Measurements from ENCODE around the gene ZNF574.
A peak's percentile ranks its signal among the peaks of the same experiment; 100 is the strongest.
"Not testable (repeated sequence)": the region's sequence is repeated elsewhere in the genome, so short reads cannot be mapped to it uniquely, and the experiment has no call there.

The ZNF574 gene, protein sequence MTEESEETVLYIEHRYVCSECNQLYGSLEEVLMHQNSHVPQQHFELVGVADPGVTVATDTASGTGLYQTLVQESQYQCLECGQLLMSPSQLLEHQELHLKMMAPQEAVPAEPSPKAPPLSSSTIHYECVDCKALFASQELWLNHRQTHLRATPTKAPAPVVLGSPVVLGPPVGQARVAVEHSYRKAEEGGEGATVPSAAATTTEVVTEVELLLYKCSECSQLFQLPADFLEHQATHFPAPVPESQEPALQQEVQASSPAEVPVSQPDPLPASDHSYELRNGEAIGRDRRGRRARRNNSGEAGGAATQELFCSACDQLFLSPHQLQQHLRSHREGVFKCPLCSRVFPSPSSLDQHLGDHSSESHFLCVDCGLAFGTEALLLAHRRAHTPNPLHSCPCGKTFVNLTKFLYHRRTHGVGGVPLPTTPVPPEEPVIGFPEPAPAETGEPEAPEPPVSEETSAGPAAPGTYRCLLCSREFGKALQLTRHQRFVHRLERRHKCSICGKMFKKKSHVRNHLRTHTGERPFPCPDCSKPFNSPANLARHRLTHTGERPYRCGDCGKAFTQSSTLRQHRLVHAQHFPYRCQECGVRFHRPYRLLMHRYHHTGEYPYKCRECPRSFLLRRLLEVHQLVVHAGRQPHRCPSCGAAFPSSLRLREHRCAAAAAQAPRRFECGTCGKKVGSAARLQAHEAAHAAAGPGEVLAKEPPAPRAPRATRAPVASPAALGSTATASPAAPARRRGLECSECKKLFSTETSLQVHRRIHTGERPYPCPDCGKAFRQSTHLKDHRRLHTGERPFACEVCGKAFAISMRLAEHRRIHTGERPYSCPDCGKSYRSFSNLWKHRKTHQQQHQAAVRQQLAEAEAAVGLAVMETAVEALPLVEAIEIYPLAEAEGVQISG

DNA sequence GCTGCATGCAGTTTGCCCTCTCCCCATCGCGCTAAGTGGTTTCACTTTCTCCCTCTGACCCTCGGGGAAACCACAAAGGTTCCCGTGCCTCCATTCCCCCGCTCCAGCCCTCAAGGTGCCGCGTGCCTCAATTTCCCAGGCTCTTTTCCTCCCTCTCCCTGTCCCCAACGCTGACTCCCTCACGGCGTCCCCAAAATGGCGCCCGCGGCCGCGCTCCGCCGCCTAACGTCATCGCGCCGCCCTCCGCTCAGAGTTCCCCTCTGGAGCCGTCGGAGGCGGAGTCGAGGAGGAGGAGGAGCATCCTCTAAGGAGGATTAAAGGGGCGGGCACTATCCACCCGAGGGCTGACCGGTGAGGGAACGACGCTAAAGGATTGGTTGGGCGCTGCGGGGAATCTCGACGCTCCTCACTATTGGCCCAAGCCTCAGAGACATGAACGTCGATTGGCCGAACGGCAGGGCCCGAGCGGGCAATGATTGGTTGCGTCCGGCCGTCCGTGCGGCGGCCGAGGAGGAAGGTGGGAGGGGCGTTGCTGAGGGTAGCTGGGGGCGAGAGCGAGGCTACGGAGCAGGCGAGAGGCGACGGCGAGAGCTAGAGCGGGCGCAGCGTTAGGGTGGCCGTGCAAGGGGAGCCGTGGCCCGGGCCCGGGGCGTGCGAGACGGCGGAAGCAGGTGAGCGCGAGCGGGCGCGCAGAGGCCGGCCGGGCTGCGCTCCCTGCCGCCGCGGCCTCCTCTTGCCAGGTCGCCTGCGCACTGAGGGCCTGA lies at the start of gene ZNF574:
Gene ZNF574 (plus strand): TSS at position 551 of the 764 bp plus-strand sequence. CDS start 2,441 bp downstream, outside the sequence.
- peak; percentile 99 to 100 for DNase-seq

DNA sequence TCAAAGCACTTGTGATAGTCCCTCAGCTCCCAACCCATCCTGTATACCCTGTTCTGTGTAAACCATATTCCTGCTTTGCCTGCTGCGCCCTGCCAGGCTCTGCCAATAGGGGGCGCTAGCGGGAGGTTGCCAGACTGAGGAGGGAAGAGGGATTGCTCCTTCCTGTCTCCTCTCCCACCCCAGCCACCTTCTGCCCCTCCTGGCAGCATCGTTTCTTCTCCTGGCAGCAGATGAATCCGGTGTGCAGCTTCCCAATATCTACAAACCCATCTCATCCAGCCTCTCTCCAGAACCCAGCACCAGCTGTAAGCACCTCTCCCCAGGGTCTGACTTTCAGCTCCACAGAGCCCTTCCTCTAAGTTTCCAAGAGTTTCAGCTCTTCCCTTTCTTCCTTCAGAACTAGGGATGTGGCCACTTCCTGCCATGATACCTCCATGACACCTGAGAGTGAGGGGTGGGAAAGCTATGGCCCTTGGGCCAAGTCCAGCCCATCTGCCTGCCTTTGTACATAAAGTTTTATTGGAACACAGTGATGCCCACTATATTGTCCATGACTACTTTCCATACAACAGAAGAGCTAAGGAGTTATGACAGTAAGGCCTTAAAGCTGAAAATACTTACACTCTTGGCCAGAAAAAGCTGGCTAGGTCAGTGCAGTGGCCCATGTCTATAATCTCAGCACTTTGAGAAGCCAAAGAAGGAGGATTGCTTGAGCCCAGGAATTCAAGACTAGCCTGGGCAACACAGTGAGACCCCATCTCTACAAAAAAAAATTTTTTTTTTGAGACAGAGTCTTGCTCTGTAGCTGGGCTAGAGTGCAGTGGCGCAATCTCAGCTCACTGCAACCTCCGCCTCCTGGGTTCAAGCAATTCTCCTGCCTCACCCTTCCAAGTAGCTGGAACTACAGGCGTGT lies 47.4 kb upstream of the ZNF574 start:
- peak in 1 of 2 donors; percentile 31 for DNase-seq

DNA sequence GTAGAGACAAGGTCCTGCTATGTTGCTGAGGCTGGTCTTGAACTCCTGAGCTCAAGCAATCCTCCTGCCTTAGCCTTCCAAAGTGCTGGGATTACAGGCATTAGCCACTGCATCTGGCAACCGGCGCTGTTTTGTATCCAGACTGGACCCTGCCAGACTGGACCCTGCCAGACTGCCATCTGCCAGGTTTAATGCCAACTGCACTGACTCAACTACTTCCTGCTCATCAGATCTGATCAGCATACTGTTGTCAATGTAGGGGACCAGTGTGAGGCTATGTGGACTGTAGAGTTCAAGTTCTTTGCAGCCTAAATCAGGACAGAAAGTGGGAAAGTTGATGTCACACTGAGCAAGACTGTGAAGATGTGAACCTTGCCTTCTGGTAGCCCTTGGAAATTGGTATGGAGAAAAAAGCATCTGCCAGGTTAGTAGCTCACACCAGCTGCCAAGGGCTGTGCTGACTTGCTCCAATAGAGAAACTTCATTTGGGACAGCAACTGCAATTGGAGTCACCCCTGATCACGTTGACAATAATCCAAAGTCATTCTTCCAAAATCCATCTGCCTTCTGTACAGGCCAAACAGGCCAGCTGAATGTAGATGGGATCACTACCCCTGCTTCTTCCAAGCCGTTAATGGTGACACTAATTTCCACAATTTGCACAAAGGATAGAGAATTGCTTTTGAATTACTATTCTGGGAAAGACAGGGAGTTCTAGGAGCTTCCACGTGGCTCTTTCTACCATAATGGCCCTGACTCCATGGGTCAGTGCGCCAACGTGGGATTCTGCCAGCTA lies 45.1 kb upstream of the ZNF574 start:
- DNase-seq = no peak

DNA sequence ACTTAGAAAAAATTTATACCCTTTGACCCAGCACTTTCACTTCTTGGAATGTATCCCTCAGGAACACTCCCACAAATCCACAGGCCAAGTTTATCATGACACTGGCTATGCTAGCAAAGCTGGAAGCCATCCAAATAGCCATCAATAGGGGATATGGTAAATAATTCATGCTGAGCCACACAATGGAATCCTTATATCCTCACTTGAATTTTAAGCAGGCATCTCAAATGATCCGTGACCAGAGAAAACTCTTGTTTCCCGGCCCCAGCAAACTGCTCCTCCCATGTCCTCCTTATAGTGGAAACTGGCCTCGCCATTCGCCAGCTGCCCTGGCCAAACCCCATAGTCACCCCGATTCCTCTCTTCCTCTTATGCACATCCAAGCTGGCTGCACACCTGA lies 43.5 kb upstream of the ZNF574 start:
- DNase-seq = no peak

DNA sequence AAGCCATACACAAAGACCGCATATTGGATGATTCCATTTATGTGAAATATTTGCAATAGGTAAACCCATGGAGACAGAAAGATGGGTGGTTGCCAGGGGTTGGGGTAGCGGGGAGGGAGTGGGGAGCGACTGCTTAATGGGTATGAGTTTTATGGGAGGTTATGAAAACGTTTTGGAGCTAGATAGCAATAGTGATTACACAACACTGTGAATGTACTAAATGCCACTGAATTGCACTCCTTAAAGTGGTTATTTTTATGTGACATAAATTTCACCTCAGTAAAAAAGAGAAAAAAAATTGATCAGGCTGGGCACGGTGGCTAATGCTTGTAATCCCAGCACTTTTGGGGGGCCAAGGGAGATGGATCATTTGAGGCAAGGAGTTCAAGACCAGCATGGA lies 42.6 kb upstream of the ZNF574 start:
- no peak for DNase-seq

DNA sequence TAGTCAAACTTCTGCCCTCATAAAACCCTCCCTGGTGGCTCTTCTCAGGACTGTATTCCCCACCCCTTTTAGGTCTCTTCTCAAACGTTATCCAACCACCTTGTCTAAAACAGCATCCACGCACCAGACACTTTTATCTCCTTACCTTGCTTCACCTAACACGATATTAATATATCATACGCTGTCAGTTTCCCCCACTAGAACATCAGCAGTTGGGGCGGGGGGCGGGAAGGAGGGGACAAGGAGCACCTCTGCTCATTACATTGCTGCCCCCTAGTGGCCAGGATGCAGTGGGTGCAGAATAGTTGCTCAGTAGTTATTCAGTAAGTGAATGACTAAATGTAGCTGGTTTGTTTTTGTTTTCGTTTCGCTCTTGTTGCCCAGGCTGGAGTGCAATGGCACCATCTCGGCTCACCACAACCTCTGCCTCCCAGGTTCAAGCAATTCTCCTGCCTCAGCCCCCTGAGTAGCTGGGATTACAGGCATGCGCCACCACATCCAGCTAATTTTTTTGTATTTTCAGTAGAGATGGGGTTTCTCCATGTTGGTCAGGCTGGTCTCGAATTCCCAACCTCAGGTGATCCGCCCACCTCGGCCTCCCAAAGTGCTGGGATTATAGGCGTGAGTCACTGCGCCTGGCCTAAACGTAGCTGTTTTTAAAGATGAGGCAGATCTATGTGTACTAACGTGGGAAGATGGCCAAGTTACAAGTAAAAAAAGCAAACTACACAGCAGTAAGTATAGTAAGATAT lies 41.1 kb upstream of the ZNF574 start:
- peak; percentile 46 to 65 for DNase-seq

DNA sequence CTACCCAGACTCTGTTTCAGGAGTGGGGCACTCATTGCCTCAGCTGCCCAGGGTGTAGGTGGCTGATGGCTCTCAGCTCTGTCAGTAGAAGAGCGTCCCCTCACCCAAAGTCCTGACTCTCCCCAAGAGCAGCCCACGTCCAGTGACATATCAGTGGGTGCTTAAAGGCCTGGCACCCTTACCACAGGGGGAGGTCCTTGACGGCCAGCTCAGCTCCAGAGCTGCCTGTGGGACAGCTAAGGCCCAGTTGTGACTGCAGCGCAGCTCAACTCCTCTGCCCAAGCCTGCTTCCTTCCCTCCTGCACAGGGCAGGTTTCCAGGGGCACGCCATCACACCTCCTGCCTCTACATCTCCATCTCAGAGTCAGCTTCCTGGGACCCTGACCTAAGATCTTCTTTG lies 38.3 kb upstream of the ZNF574 start:
- DNase-seq = no peak

DNA sequence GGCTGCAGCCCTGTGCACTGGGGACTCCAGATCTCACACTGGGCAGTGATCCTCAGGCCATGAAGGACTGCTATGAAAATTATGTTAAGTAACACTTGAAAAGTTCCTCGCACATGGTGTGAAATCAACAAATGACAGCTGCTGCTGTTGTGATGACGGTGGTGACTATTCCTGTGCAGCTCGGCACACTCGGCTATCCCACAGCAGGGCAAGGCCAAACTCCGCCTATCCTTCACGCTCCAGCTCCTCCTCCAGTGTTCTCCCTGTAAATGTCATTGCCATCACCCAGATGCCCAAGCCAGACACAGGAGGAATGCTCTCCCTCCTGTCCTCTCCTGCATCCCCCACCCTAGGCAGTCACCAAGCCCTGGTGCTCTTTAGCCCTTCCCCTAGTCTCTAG lies 37.3 kb upstream of the ZNF574 start:
- DNase-seq = no peak

DNA sequence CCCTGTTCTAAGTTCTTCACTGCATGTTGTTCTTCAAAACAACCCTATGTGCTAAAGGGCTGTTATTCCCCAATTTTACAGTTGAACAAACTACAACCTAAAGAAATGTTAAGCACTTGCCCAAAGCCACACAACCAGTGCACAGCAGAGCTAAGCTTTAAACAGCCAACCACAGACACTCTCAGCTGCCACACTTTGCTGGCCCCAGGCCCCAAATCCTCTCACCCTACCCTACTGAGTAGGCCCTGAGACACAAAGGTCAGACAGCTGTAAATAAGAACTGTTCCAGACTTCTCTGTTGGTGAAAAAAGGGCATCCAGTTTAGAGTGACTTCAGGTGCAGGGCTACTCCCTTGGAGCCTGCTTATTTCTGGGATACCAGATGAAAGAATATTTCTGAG lies 35.9 kb upstream of the ZNF574 start:
- no peak for DNase-seq

DNA sequence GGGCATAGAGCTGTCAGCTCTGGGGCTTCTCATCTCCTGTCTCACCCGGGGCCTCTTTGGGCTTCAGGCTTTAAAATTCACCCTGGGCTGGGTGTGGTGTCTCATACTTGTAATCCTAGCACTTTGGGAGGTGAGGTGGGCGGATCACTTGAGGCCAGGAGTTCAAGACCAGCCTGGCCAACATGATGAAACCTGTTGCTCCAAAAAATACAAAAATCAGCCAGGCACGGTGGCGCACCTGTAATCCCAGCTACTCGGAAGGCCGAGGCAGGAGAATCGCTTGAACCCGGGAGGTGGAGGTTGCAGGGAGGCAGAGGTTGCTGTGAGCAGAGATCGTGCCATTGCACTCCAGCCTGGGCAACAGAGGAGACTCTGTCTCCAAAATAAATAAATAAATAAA lies 35.5 kb upstream of the ZNF574 start:
- not testable (repeated sequence) for DNase-seq

DNA sequence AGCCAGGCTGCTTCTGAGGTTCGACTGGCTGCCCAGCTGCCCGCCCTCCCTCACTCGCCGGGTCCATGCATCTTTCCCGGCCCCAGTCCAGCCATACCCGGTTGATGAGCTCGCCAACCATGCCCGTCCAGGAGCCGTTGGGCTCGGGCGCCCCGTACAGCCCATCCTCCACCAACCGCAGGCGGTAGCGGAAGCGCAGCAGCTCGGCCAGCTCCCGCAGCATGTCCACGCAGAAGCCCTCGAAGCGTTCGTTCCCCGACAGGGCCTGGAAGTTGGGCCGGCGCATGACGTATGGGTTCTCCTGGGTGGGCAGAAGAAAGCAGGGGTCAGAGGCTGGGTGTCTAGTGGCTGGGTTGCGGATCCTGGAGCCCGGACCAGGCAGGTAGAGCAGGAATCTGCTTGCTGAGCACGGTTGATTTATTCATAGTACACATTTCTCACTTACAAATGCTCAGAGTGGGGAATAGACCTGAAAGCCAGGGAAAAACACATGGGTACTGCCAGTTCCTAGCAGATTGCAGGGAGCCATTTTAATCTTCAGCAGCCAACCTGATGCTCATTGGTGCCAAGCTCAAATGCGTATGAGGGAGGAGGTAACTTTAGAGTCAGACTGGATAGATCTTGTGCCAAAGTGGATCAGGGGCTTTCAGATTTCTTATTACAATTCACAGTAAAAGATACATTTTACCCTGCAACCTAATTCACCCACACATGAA lies 33.4 kb upstream of the ZNF574 start:
- no peak for DNase-seq

DNA sequence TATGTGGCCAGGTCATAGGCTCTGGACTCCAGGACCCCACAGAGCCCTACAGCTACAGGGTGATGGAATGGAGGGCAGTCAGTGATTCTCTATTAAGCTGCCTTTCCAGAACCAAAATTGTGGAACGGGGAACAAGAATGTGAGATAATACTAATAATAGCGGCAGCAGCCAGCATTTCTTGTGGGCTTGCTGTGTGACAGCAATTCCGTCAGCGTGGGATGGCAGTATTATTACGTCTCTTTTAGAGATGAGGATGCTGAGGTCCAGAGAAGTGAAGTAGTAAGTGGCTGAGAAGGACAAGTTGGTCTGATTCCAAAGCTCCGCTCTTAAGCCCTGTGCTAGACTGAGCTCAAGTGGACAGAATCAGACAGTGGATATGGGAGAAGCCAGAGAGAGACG lies 30.4 kb upstream of the ZNF574 start:
- DNase-seq = no peak

DNA sequence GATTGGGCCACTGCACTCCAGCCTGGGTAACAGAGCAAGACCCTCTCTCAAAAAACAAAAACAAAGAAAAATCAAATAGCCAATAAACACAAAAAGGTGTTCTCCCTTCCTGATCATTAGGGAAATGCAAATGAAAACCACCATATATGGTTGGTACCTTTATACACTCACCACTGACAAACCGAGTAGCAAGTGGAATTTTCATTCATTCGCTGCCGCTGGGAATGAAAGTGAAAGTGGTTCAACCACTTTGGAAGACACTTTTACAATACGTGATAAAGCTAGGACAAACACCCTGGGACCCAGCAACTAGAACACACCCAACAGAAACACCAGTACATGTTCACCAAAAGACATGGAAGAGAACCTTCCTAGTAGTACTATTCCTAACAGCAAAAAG lies 27.0 kb upstream of the ZNF574 start:
- DNase-seq = no peak

DNA sequence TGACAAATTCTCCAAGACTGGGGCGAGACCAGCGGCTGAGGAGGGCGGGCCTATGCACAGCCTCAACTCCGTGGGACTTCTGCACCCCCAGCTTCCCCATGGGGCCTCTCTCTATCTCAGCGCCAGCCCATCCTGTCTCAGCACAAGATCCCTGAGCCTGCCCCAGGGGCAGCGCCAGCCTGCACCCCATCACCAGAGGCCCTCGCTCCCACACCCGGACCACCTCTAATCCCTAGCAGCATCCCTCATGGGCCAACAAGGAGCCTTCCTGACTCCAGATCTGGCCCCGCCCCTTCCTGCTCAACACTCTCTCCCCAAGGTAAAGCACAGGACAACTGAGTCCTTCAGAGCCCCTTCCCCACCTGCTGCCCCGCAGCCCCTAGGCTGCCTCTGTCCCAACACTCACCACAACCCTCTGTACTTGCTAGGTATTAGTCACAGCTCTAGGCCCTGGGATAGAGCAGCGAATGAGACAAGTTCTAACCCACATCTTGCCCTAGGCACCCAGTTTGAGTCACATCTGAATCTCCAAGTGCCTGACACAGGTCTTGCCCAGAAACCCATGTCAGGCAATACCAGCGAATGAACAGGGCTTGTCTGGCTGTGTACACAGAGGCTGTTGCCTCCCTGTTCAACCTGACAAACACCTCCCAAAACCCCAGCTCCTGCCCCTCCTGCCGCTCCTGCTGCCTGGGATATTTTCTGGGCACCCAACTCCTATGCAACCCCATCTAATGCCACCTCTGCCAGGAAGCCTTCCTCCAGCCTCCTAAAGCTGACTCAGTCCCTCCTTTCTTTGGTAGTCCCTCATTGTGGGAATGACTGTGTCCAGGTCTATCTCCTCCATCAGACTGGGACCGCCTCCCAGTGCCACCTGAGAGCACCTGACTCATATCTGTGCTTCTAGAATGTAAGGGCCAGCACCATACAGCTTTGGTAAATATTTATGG lies 24.5 kb upstream of the ZNF574 start:
- DNase-seq = no peak

DNA sequence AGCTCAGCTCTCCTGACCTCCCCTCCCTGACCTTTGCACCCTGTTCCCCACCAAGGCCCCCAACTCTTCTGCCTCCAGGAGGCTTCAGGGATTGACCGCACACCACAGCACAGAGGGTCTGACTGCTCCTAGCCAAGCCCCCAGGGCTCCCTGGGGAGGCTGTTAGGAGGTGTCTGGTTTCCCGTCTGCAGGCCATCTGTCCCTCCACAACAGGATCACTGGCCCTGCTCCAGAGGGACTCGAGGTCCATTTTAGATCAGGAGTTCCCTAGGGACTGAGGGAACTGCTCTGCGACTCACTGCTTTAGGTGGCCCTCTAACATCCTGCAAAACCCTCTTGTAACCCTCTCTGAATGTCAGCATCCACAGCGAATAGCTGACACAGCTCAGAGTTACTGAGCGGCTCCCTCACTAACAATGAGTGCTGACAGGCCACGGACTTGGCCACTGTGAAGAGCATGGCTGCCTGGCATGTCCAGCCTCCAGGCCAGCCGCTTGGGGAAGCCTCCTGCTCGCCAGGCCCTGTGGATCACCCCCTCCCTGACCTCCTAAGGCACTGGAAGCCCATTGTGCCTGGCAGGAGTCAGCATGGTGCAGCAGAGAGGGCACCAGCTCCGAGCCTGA lies 23.6 kb upstream of the ZNF574 start:
- no peak for DNase-seq

DNA sequence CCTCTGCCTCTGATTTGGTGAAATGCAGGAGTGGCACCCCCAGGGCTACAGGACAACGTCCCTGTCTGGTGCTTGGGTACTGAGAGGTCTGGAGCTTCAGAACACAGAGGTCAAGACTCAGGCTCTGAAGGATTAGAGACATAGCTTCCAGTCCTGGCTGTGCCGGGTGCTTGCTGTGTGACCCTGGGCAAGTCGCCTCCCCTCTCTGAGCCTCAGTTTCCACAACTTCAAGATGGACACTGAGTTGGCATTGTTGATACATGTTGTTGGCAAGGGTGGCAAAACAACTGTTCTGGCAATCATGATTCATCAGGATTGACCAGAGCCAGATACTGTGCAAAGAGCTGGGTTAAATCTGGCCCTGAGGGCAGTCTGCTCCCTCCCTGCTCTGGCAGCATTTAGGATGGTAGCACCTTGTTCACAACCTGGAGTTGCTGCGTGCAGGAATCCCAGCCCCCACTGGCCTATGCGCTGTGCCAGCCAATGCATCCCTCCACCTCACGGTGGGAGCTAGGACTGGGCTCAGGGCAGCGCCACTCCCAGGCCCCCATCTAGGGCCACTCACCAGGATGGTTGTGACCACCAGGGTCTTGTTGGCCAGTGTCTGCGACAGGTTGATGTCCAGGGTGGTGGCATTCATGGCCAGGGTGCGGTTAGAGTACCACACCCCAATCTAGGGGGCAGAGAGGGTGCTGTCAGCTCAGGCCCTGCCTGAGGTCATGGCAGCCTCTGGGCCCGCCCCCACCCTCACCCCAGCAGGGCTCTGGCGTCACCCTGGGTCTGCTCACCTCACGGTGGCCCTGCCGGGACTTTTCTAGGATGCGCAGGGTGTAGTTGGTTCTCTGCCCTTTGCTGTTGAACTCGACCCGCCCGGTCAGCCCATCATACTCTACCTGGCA lies 22.7 kb upstream of the ZNF574 start:
- DNase-seq = no peak

DNA sequence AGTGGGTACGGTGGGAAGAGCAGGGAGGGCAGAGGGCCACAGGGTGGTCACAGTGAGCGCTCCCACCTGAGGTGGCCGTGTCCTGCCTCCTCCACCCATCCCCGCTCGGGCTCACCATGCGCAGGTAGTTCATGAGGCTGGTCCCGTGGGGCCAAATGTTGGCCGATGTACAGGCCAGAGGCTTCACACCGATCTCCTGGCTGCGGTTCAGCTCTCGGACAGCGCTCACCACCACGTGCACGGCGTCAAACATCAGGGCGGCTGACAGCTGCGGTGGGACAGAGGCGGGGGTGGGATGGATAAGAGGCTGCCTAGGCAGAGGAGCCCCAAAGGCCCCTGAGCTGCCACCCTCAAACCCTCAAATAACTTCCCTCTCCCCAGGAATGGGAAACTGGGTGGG lies 21.8 kb upstream of the ZNF574 start:
- DNase-seq = no peak

Measured in inflammatory macrophage treated with lipopolysaccharide for 1 hour (primary cell).